ENCODE results near the gene NAXE. TPM values are rescaled to one million over a fixed set of nuclear protein-coding genes. Genes with fewer than 3 reads are reported as not detected.

The NAXE gene
- 10 to 100 TPM; 77.6 to 81.6 TPM for total RNA-seq
- polyA plus RNA-seq (ENCODE audit: insufficient read length in 6 of 6) = 10 to 100 TPM; 49.2 to 60.4 (median 51.5) TPM
- long read RNA-seq, donor 1, transcript NAXE-205 (2 exons, 529 nt) = minor isoform, 5 of 82 reads
- long read RNA-seq, donor 1, transcript NAXE-203 (6 exons, 1,125 nt) = major isoform, 49 of 82 reads
- long read RNA-seq, donor 1, partial matches to known transcripts = 0 of 82 reads
- long read RNA-seq, donor 1, other reads (novel, unspliced or antisense) = 24 of 82 reads
- long read RNA-seq, donor 2, transcript NAXE-203 (6 exons, 1,125 nt) = major isoform, 27 of 55 reads
- long read RNA-seq, donor 2, partial matches to known transcripts = 12 of 55 reads
- long read RNA-seq, donor 2, other reads (novel, unspliced or antisense) = 11 of 55 reads
- long read RNA-seq, donor 3, transcript NAXE-203 (6 exons, 1,125 nt) = major isoform, 42 of 44 reads
- long read RNA-seq, donor 3, partial matches to known transcripts = 0 of 44 reads
- long read RNA-seq, donor 3, other reads (novel, unspliced or antisense) = 0 of 44 reads
- long read RNA-seq, donor 4, transcript NAXE-205 (2 exons, 529 nt) = minor isoform, 20 of 146 reads
- long read RNA-seq, donor 4, transcript NAXE-203 (6 exons, 1,125 nt) = major isoform, 103 of 146 reads
- long read RNA-seq, donor 4, transcript NAXE-201 (5 exons, 1,012 nt) = minor isoform, 5 of 146 reads
- long read RNA-seq, donor 4, partial matches to known transcripts = 8 of 146 reads
- long read RNA-seq, donor 4, other reads (novel, unspliced or antisense) = 10 of 146 reads
- long read RNA-seq, donor 5, transcript NAXE-203 (6 exons, 1,125 nt) = major isoform, 39 of 49 reads
- long read RNA-seq, donor 5, partial matches to known transcripts = 0 of 49 reads
- long read RNA-seq, donor 5, other reads (novel, unspliced or antisense) = 10 of 49 reads
- long read RNA-seq, donor 6, transcript NAXE-203 (6 exons, 1,125 nt) = major isoform, 31 of 43 reads
- long read RNA-seq, donor 6, partial matches to known transcripts = 0 of 43 reads
- long read RNA-seq, donor 6, other reads (novel, unspliced or antisense) = 9 of 43 reads
- long read RNA-seq, donor 7, transcript NAXE-203 (6 exons, 1,125 nt) = major isoform, 32 of 38 reads
- long read RNA-seq, donor 7, partial matches to known transcripts = 0 of 38 reads
- long read RNA-seq, donor 7, other reads (novel, unspliced or antisense) = 5 of 38 reads
- long read RNA-seq, donor 8, transcript NAXE-203 (6 exons, 1,125 nt) = major isoform, 44 of 96 reads
- long read RNA-seq, donor 8, partial matches to known transcripts = 39 of 96 reads
- long read RNA-seq, donor 8, other reads (novel, unspliced or antisense) = 12 of 96 reads
- long read RNA-seq, donor 9 = 0 reads
- long read RNA-seq, donor 10, transcript NAXE-203 (6 exons, 1,125 nt) = major isoform, 144 of 173 reads
- long read RNA-seq, donor 10, transcript NAXE-201 (5 exons, 1,012 nt) = minor isoform, 7 of 173 reads
- long read RNA-seq, donor 10, partial matches to known transcripts = 3 of 173 reads
- long read RNA-seq, donor 10, other reads (novel, unspliced or antisense) = 18 of 173 reads
- long read RNA-seq, donor 11, transcript NAXE-203 (6 exons, 1,125 nt) = major isoform, 65 of 92 reads
- long read RNA-seq, donor 11, partial matches to known transcripts = 0 of 92 reads
- long read RNA-seq, donor 11, other reads (novel, unspliced or antisense) = 20 of 92 reads
- long read RNA-seq, donor 12, transcript NAXE-203 (6 exons, 1,125 nt) = major isoform, 31 of 40 reads
- long read RNA-seq, donor 12, partial matches to known transcripts = 5 of 40 reads
- long read RNA-seq, donor 12, other reads (novel, unspliced or antisense) = 0 of 40 reads

GRCh38 chr1:156591432-156592157, at the start of gene NAXE:
Gene NAXE, plus strand, starts transcription at chr1:156591776. Its CDS starts 29 bp downstream, at chr1:156591805.
- ATAC-seq (peak; percentile 98), DNase-seq (peak; percentile 65 to 95 (median 75))
- Histone ChIP-seq H3K9me3 (no peaks in the 10 kb centered on the region), H3K4me3 (peak within 1 kb of the TSS; percentile 81 to 89), H3K36me3 (peaks cover 0 to 34% of the 10 kb centered on the region in 2 donors), H3K27ac (peak within 1 kb of the TSS; percentile 78 to 82), H3K4me1 (peaks cover 5 to 19% of the 10 kb centered on the region in 2 donors), H3K27me3 (no peaks in the 10 kb centered on the region)
- intact Hi-C loops (cut with DNase I) = no loop called here
- TF ChIP-seq, protein P1, sequence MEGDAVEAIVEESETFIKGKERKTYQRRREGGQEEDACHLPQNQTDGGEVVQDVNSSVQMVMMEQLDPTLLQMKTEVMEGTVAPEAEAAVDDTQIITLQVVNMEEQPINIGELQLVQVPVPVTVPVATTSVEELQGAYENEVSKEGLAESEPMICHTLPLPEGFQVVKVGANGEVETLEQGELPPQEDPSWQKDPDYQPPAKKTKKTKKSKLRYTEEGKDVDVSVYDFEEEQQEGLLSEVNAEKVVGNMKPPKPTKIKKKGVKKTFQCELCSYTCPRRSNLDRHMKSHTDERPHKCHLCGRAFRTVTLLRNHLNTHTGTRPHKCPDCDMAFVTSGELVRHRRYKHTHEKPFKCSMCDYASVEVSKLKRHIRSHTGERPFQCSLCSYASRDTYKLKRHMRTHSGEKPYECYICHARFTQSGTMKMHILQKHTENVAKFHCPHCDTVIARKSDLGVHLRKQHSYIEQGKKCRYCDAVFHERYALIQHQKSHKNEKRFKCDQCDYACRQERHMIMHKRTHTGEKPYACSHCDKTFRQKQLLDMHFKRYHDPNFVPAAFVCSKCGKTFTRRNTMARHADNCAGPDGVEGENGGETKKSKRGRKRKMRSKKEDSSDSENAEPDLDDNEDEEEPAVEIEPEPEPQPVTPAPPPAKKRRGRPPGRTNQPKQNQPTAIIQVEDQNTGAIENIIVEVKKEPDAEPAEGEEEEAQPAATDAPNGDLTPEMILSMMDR (IDR thresholded peaks at IDR 0.05) = no peak

DNA sequence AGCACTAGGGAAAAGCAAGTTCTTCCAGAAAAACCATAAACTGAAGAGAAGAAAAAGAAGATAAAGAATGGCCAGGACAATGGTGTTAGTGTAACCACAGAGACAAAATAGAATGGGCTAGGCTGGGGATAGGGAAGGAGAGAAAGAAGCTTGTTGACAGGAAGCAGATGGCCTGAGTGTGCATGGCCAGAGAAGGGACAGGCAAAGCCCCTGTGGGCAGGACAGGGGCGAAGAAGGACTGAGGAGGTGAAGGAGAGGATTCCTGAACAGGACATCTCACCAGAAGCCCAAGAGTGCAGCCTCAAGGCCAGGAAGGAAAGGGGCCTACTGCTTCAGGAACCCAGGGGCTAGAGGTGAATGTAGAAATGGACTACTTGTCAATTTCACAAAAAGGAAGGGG, 48.5 kb upstream of the NAXE start:
- TF ChIP-seq, protein P1 (IDR thresholded peaks at IDR 0.05) = no peak
- Histone ChIP-seq H3K9me3 (no peaks in the 10 kb centered on the region), H3K36me3 (peaks cover 0 to 7% of the 10 kb centered on the region in 2 donors), H3K27ac (no peak overlapping the region), H3K27me3 (no peaks in the 10 kb centered on the region), H3K4me1 (no peaks in the 10 kb centered on the region), H3K4me3 (no peak overlapping the region)
- intact Hi-C loops (cut with DNase I) = no loop called here
- DNase-seq (no peak), ATAC-seq (no peak)

DNA sequence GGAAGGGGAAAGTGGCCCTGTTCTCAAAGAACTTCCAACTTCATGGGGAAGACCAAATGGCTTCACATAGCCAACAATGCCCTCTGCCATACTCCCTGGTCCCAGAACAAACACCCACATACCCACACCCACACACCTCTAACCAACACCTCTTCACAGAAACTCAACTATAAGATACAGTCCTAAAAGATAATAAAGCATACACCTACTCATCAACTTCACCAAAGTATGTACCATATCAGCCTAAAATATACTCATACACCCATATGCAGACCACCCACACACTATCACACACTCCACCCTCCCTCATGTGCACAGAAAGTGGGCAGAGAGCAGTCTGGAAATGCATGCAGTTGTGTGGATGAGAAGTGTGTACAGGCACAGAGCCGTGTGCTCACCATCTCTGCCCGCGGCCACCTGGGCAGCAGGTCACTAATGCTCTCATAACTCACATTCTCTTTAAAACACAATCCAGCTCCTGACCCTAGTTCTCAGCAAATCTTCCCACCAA, 46.9 kb upstream of the NAXE start:
- intact Hi-C loops (cut with DNase I) = no loop called here
- peaks cover 0 to 6% of the 10 kb centered on the region in 2 donors for H3K36me3 ChIP-seq
- H3K27ac ChIP-seq = no peak overlapping the region
- DNase-seq (no peak), ATAC-seq (no peak)
- H3K9me3 ChIP-seq = no peaks in the 10 kb centered on the region
- H3K27me3 ChIP-seq = no peaks in the 10 kb centered on the region
- no peaks in the 10 kb centered on the region for H3K4me1 ChIP-seq
- H3K4me3 ChIP-seq = no peak overlapping the region
- TF ChIP-seq, protein P1 (IDR thresholded peaks at IDR 0.05) = no peak

DNA sequence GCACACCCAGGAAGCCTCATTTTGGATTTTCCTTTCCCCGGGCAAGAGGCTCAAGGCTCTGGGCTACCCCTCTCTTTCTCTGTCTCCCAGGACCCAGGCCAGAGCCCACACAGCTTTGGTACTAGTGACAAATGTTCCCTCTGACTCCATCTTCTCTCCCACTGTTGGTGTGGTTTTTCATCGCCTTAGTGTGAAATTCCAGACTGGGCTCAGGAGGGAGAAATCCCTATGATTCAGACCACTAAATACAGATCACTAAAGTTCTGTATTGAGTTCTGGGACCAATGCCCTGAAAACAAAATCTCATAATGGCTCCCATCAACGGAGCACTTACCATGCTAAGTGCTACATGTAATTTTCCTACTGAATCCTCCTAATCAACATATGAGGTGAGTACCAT, 45.3 kb upstream of the NAXE start:
- TF ChIP-seq, protein P1 (IDR thresholded peaks at IDR 0.05) = no peak
- ATAC-seq (no peak), DNase-seq (no peak)
- H3K36me3 ChIP-seq = peaks cover 0 to 6% of the 10 kb centered on the region in 2 donors
- H3K27ac ChIP-seq = no peak overlapping the region
- intact Hi-C loops (cut with DNase I) = no loop called here
- H3K4me3 ChIP-seq = no peak overlapping the region
- no peaks in the 10 kb centered on the region for H3K27me3 ChIP-seq
- no peaks in the 10 kb centered on the region for H3K4me1 ChIP-seq
- H3K9me3 ChIP-seq = no peaks in the 10 kb centered on the region

Measured in left lung (tissue), 14 donors.